Measurements from ENCODE around the gene MLYCD.

MLYCD gene

DNA sequence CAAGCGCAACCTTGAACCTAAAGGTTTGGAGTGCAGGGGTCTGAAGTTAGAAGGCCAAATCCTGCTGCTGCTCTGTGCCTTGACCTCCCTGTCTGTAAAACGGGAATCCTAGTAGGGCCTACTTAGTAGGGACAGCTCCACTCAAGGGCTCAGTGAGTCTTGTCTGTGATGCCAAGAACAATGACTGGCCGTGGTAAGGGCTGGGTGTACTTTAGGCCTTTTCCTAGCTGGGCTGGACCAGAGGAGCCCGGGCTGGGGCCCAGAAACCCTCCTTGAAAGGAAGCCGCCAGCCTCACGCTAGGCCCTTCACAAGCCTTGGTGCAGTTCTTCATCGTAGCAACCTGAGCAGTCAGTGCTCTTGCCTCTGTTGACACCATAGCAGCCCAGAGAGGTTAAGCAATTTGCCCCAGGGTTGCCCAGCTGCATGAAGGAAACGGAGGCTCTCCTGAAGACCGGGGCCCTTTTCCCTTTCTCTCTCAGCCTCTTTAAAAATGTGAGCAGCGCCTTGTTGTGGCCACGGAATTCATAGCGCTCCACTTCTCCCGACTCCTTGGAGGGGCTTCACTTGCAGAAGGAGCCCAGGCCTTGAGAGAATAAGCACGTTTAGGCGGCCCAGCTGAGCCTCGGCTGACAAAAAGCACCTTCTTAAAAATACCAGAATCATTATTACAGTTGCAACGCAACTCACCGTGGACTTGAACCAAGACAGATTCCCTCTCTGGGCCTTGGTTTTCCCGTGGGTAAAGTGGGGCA lies 73.5 kb downstream of the MLYCD start:
- DNase-seq, result no peak

DNA sequence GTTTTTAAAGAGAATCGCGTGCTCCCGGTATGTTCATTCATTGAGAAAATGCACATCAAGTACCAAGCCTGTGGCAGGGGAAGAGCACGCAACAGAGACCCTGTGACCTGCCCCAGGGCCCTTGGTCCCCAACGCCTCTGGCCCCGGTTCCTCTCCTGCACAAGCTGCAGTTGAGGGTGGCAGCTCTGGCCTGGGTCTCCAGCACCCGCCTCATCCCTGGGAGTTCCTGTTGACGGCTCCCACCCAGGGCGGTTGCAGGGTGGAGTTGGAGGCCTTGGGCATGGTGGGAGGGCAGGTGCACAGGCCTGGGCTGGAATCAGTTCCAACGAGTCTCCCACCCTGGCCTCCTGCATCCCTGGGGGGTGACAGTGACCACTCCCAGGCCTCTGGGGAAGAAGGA lies 74.2 kb downstream of the MLYCD start:
- DNase-seq, result no peak

DNA sequence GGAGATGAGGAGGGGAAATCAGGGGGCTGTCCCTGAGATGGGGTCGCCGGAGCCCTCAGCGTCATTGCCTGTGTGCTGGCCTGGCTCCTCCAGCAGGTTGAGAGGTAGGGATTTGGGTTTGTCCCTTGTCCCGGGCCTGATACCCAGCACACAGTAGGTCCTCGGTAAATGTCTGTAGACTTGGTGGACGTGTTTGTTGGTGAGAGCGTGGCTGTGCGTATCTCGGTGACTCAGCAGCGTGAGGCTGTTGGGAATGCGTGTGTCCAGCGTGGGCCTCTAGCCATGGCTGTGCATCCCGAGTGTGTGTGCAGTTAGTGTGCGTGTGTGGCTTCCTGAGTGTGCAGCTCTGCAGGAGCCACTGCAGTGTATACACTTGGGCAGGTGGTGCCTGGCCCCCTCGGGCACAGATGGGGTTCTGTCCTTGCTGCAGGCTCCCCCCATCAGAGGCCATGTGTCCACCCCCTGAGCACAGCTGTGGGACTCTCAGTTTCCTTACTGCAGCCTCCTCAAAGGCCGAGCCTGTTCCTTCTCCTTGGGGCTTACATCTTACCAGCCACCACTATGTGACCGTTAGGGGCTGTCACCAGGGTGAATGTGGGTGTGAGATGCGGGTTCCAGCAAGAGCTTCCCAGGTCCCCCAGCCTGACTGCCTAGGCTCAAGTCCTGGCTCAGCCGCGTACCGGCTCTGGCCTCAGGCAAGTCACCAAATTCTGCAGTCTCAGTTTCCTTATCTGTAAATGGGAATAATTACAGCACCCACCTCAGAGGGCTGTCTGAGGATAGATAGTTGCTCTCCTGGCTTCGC lies 74.9 kb downstream of the MLYCD start:
- no peak for DNase-seq

DNA sequence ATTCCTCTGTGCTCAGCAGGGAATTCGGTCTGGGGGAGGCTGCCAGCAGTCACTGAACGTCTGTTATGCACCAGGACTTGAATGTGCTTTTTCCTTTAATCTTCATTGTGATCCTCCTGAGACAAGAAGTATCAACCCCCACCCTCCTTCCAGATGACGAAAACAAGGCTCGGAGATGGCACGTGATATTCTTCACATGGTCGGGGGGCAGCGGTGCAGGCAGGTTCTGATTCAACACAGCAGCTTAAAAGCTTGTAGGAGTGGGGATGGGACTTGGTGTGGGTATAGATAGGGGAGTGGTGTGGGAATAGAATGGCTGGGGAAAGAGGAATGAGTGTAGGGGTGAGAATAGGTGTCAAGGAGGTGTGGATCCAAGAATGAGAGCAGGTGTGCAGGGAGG lies 75.6 kb downstream of the MLYCD start:
- no peak for DNase-seq

DNA sequence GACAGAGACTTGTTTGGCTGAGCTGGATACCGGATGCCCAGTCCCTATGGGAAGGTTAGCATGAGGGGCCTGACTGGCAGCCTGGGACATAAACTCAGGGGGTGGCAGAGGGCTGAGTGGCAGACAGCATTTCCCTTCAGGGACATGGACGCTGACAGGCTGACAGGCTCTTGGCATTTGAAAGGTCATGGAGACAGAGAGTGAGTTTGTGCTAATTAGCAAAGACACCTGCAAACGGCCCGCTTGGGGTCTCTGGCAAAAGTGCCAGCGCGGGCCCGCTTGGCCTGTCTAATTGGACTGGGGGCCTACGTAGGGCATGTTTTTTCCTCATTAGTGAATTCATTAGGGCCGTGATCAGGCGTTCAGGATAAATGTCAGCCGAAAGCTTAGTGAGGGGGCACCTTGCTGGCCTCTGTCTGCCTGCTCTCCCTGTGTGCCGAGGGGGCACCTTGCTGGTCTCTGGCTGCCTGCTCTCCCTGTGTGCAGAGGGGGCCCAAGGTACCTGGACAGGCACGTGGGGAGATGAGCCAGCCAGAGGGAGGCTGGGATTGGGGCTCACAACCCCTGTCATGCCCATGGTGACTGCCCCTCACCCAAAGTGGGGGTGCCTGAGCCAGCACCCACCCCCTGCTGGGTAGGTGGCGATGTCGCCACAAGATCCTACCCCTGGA lies 76.8 kb downstream of the MLYCD start:
- no peak for DNase-seq

Measured in CD4-positive, alpha-beta T cell treated with Interferon alpha-2 for 1 hour (primary cell).